Fibroblast of gingiva (primary cell): ENCODE measurements around the gene PRSS50.
A peak's percentile ranks its signal among the peaks of the same experiment; 100 is the strongest.
"Not testable (repeated sequence)": the region's sequence is repeated elsewhere in the genome, so short reads cannot be mapped to it uniquely, and the experiment has no call there.

ENCODE experiments used
- DNase-seq: peaks from one replicate; pipeline ENCODE4 v3.0.0-alpha.2; 2011; ENCODE audit warnings: low read depth

The PRSS50 gene

GRCh38 chr3:46708401-46709156 is 9.1 kb downstream of the PRSS50 start:
- no peak for DNase-seq

- no peak for DNase-seq
Measured at GRCh38 chr3:46707601-46708011, 10.1 kb downstream of the PRSS50 start.

GRCh38 chr3:46706771-46707582 is 10.7 kb downstream of the PRSS50 start:
- no peak for DNase-seq

- DNase-seq: no peak
Measured at GRCh38 chr3:46705751-46706552, 11.7 kb downstream of the PRSS50 start.

GRCh38 chr3:46705022-46705530 is 12.6 kb downstream of the PRSS50 start:
- peak; percentile 45 for DNase-seq

- not testable (repeated sequence) for DNase-seq
Measured at GRCh38 chr3:46704346-46704745, 13.3 kb downstream of the PRSS50 start.

GRCh38 chr3:46703013-46703520 is 14.6 kb downstream of the PRSS50 start:
- no peak for DNase-seq

GRCh38 chr3:46702246-46703012 is 15.2 kb downstream of the PRSS50 start:
- DNase-seq: no peak

GRCh38 chr3:46701181-46701939 is 16.3 kb downstream of the PRSS50 start, which contains the start of gene TMIE:
Gene TMIE (plus strand): TSS chr3:46701392. CDS start chr3:46701488, 96 bp downstream.
- DNase-seq: no peak

- no peak for DNase-seq
Measured at GRCh38 chr3:46700772-46701171, 16.9 kb downstream of the PRSS50 start.

- no peak for DNase-seq
Measured at GRCh38 chr3:46699676-46700523, 17.8 kb downstream of the PRSS50 start.

GRCh38 chr3:46695962-46696894 is 21.4 kb downstream of the PRSS50 start:
- DNase-seq: no peak

- DNase-seq: no peak
Measured at GRCh38 chr3:46695177-46695961, 22.3 kb downstream of the PRSS50 start.

GRCh38 chr3:46694520-46694919 is 23.1 kb downstream of the PRSS50 start:
- no peak for DNase-seq

- no peak for DNase-seq
Measured at GRCh38 chr3:46693892-46694226, 23.8 kb downstream of the PRSS50 start.

- DNase-seq: no peak
Measured at GRCh38 chr3:46693038-46693891, 24.4 kb downstream of the PRSS50 start, which contains the start of gene ALS2CL. Gene ALS2CL (minus strand): TSS chr3:46693679. CDS start chr3:46689440, 4,239 bp downstream.
